Common myeloid progenitor, CD34-positive (primary cell): Measurements from ENCODE around the gene CDIP1.

ENCODE experiments used
- CTCF ChIA-PET: fragments of 350-600 bp; sonication (Branson Sonifier 250); formaldehyde crosslinking; loops from one replicate; lab custom pipeline; 2021; ENCODE audit warnings: antibody characterized with exemption; lab: Charles Lee
- POLR2A ChIA-PET: fragments of 350-600 bp; sonication (Branson Sonifier 250); formaldehyde crosslinking; loops from one replicate; lab custom pipeline; 2021; ENCODE audit warnings: antibody characterized with exemption; lab: Charles Lee
- DNase-seq, 3 donors: peaks; one replicate each; pipeline versions ENCODE4 v3.0.0 to v3.0.0-alpha.2; 2013
- H3K27ac ChIP-seq, 2 experiments: 1 replicate in 1 of 2; 2 replicates in 1 of 2; pipeline ENCODE4 v1.7.0; 2013; ENCODE audit warnings: inconsistent platforms in 2 of 2, low read length in 2 of 2, mild to moderate bottlenecking in 2 of 2, low read depth in 1 of 2, moderate library complexity in 1 of 2; ENCODE audit not compliant: severe bottlenecking in 2 of 2, insufficient read depth in 1 of 2, poor library complexity in 1 of 2
- H3K27me3 ChIP-seq, 5 experiments: replicated peaks in 2 of 5; 1 replicate in 3 of 5; 2 replicates in 2 of 5; pipeline versions ENCODE4 v1.6.1 to v1.7.0; 2013; ENCODE audit warnings: low read length in 4 of 5, mild to moderate bottlenecking in 2 of 5, moderate library complexity in 2 of 5, inconsistent platforms in 1 of 5; ENCODE audit not compliant: insufficient read depth in 5 of 5, control insufficient read depth in 4 of 5
- H3K36me3 ChIP-seq, 4 experiments: 1 replicate in 2 of 4; 2 replicates in 2 of 4; pipeline versions ENCODE4 v1.6.1 to v1.7.0; 2013; ENCODE audit warnings: low read length in 3 of 4, control low read depth in 1 of 4, mild to moderate bottlenecking in 1 of 4; ENCODE audit not compliant: control insufficient read depth in 4 of 4, insufficient read depth in 4 of 4
- H3K4me1 ChIP-seq, 4 experiments: 1 replicate in 3 of 4; 2 replicates in 1 of 4; pipeline versions ENCODE4 v1.6.1 to v1.7.1; 2013; ENCODE audit warnings: low read length in 3 of 4, mild to moderate bottlenecking in 3 of 4, control low read depth in 1 of 4, inconsistent platforms in 1 of 4, moderate library complexity in 1 of 4; ENCODE audit not compliant: control insufficient read depth in 4 of 4, insufficient read depth in 4 of 4; ENCODE audit errors: control extremely low read depth in 1 of 4
- H3K4me3 ChIP-seq, 7 experiments: 1 replicate in 4 of 7; 2 replicates in 3 of 7; pipeline versions ENCODE4 v1.5.1 to v1.7.0; 2013; ENCODE audit warnings: mild to moderate bottlenecking in 7 of 7, low read length in 6 of 7, moderate library complexity in 6 of 7, inconsistent platforms in 2 of 7, low read depth in 2 of 7, control low read depth in 1 of 7; ENCODE audit not compliant: insufficient read depth in 4 of 7, control insufficient read depth in 1 of 7; ENCODE audit errors: extremely low read depth in 1 of 7
- H3K9me3 ChIP-seq, 5 experiments: 1 replicate in 4 of 5; 2 replicates in 1 of 5; pipeline versions ENCODE4 v1.6.1 to v1.7.1; 2013; ENCODE audit warnings: low read length in 4 of 5, mild to moderate bottlenecking in 2 of 5, inconsistent platforms in 1 of 5, low read depth in 1 of 5, moderate library complexity in 1 of 5; ENCODE audit not compliant: control insufficient read depth in 4 of 5, insufficient read depth in 2 of 5; ENCODE audit errors: control extremely low read depth in 1 of 5
- WGBS: methylation state at CpG from one replicate; pipeline ENCODE4 v1.1.5; 2013; ENCODE audit not compliant: insufficient coverage; 5-methylcytosine and 5-hydroxymethylcytosine counted together

CDIP1 gene

GRCh38 chr16:4548124-4548523 lies 9.6 kb upstream of the CDIP1 start:
- POLR2A ChIA-PET, result no interaction called here
- no peaks in the 10 kb centered on the region for H3K9me3 ChIP-seq
- CTCF ChIA-PET, result interaction anchor here (0.6 to 18.8 kb wide), 17 partner anchors 9 to 237 kb away, joined by 3 to 375 read pairs (median 4); partner anchors contain the start of genes CDIP1 and HMOX2
- H3K36me3 ChIP-seq, result no peaks in the 10 kb centered on the region
- no peaks in the 10 kb centered on the region for H3K27me3 ChIP-seq
- no peak overlapping the region for H3K4me3 ChIP-seq
- 94% methylated on average over 13 of the region's 13 CpGs for WGBS
- H3K4me1 ChIP-seq, result peaks cover 0 to 4% (median 1%) of the 10 kb centered on the region in 4 experiments
- DNase-seq, result no peak
- H3K27ac ChIP-seq, result no peak overlapping the region

- ChIA-PET CTCF (interaction anchor here (1.5 to 18.8 kb wide), 4 partner anchors 31 to 68 kb away, joined by 3 to 375 read pairs (median 4); partner anchors contain the start of gene HMOX2), POLR2A (no interaction called here)
- WGBS, result 100% methylated on average over 5 of the region's 8 CpGs
- no peaks in the 10 kb centered on the region for H3K36me3 ChIP-seq
- peaks cover 0 to 8% (median 7%) of the 10 kb centered on the region in 5 experiments for H3K9me3 ChIP-seq
- no peak overlapping the region for H3K27ac ChIP-seq
- H3K4me1 ChIP-seq, result peaks cover 0 to 4% (median 1%) of the 10 kb centered on the region in 4 experiments
- DNase-seq, result no peak
- no peaks in the 10 kb centered on the region for H3K27me3 ChIP-seq
- H3K4me3 ChIP-seq, result no peak overlapping the region
Measured at GRCh38 chr16:4544473-4544872, 5.9 kb upstream of the CDIP1 start.

DNA sequence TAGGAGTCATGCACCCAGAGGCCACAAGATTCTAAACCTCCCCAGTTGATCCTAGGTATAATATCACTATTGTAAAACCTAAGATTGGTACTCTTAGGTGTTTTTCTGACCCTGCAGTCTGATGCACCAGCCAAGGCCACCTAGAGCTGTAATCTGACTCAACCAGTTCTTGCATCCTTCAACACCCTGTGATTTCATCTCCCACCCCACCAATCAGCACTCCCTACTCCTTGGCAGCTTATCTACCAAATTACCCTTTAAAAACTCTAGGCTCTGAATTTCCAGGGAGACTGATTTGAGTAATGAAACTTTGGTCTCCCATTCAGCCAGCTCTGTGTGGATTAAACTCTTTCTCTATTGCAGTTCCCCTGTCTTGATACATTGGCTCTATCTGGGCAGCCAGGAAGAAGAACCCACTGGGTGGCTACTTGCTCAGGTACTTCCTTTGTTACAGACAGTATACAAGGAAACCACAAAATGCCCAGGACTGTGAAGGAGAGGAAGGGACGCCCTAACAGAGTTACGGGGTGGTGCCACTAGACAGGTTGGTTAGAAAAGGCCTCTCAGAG lies 1.2 kb upstream of the CDIP1 start:
- no peak for DNase-seq
- Histone ChIP-seq H3K4me1 (peaks cover 0 to 20% (median 16%) of the 10 kb centered on the region in 4 experiments), H3K36me3 (no peaks in the 10 kb centered on the region), H3K4me3 (no peak overlapping the region), H3K27ac (no peak overlapping the region), H3K9me3 (peaks cover 0 to 15% (median 9%) of the 10 kb centered on the region in 5 experiments), H3K27me3 (no peaks in the 10 kb centered on the region)
- POLR2A ChIA-PET, result interaction anchor here (0.6 kb wide), 2 partner anchors 189 to 798 kb away, joined by 3 to 5 read pairs; no protein-coding TSS in a partner anchor
- 100% methylated on average over 1 of the region's 2 CpGs for WGBS
- CTCF ChIA-PET, result interaction anchor here (1.1 to 1.9 kb wide), 5 partner anchors 8 to 46 kb away, joined by 4 to 11 read pairs (median 6); no protein-coding TSS in a partner anchor

GRCh38 chr16:4537376-4538343 lies 913 bp downstream of the CDIP1 start:
- ChIA-PET CTCF (interaction anchor here (0.6 to 2.5 kb wide), 3 partner anchors 24 to 67 kb away, joined by 3 to 17 read pairs (median 5); no protein-coding TSS in a partner anchor), POLR2A (no interaction called here)
- H3K9me3 ChIP-seq, result peaks cover 0 to 15% (median 9%) of the 10 kb centered on the region in 5 experiments
- WGBS, result 24% methylated on average over 50 of the region's 75 CpGs
- H3K27me3 ChIP-seq, result no peaks in the 10 kb centered on the region
- H3K4me1 ChIP-seq, result peaks cover 0 to 20% (median 16%) of the 10 kb centered on the region in 4 experiments
- H3K36me3 ChIP-seq, result peaks cover under 1 to 6% (median 3%) of the 10 kb centered on the region in 4 experiments
- DNase-seq, result no peak
- H3K27ac ChIP-seq, result no peak overlapping the region
- H3K4me3 ChIP-seq, result peak overlapping the region; percentile 38 to 84 (median 68)

DNA sequence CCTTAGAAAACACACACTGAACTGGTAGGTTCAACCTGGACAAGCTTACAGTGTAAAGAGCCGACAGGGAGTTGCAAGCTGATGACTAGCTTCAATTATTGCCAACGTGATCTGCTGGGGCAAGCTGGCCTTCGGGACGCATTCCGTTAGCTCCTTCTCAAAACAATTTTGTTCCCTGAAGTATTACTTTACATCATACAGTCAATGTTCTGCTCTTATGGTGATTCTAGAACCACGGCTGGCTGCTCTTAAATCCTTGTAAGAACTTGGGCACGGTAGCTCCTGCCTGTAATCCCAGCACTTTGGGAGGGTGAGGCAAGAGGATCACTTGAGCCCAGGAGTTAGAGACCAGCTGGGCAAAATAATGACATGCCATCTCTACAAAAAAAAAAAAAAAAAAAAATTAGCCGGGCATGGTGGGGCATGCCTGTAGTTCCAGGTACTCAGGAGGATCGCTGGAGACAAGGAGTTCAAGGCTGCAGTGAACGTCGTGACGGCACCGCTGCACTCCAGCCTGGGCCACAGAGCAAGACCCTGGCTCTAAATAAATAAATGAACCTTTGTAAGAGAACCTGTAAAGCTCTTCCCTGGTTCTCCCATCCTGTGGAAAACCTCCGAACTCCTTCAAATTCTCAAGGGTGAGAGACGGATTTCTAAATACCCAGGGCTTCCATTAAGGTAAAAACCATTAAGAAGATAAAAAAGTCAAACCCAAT lies 2.0 kb downstream of the CDIP1 start:
- no peak for DNase-seq
- Histone ChIP-seq H3K9me3 (peaks cover 0 to 15% (median 9%) of the 10 kb centered on the region in 5 experiments), H3K27me3 (no peaks in the 10 kb centered on the region), H3K36me3 (peaks cover 4 to 16% (median 13%) of the 10 kb centered on the region in 4 experiments), H3K4me3 (no peak overlapping the region), H3K27ac (no peak overlapping the region), H3K4me1 (peaks cover 0 to 20% (median 16%) of the 10 kb centered on the region in 4 experiments)
- 92% methylated on average over 13 of the region's 15 CpGs for WGBS
- CTCF ChIA-PET, result interaction anchor here (0.7 to 2.5 kb wide), 10 partner anchors 10 to 55 kb away, joined by 3 to 17 read pairs (median 4); no protein-coding TSS in a partner anchor
- POLR2A ChIA-PET, result interaction anchor here (0.6 to 0.9 kb wide), 3 partner anchors 22 to 48 kb away, joined by 3 to 5 read pairs (median 3); no protein-coding TSS in a partner anchor

DNA sequence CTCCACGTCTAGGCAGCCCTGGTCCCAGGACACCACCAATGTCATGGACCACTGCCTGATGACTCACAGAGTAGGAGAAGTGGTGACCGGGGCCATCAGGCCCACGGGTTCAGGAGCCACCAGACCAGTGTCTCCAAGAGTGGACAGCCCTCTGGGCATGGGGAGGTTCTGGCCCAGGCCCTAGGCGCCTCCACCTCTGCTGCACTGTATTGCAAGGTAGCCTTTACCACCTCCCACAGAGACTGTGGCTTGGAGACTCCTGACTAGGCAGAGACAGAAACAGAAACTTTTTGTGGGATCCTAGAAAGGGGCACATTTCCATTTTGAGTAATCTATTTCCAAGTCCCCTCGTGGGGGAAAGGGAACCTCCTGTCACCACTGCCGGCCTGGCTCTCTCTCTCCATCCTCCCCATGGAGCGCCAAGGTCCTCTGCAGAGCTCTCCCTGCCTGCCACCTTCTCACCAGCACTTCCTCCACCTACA lies 2.9 kb downstream of the CDIP1 start:
- Histone ChIP-seq H3K27ac (no peak overlapping the region), H3K36me3 (peaks cover 4 to 19% (median 13%) of the 10 kb centered on the region in 4 experiments), H3K4me3 (no peak overlapping the region), H3K9me3 (peaks cover 0 to 15% (median 9%) of the 10 kb centered on the region in 5 experiments), H3K4me1 (peaks cover 0 to 20% (median 16%) of the 10 kb centered on the region in 4 experiments), H3K27me3 (no peaks in the 10 kb centered on the region)
- WGBS, result 47% methylated on average over 4 of the region's 7 CpGs
- ChIA-PET CTCF (interaction anchor here (0.7 to 2.5 kb wide), 8 partner anchors 11 to 54 kb away, joined by 3 to 17 read pairs (median 4); no protein-coding TSS in a partner anchor), POLR2A (interaction anchor here (0.9 kb wide), 1 partner anchor 21 kb away, joined by 3 read pairs; no protein-coding TSS in a partner anchor)
- peak in 2 of 3 donors; percentile 36 to 43 for DNase-seq
